Glutamatergic neuron (in vitro differentiated cells): Measurements from ENCODE around the gene ADAMTSL1. TPM values are rescaled to one million over a fixed set of nuclear protein-coding genes. Genes with fewer than 3 reads are reported as not detected.

Source experiments
- DNase-seq: peaks from one replicate; pipeline ENCODE4 v3.0.0; 2022
- H3K27ac Mint-ChIP-seq: one replicate; pipeline ENCODE4 v1.8.0; 2020; ENCODE audit warnings: mild to moderate bottlenecking, mixed read lengths, inconsistent platforms; ENCODE audit not compliant: unreplicated experiment
- H3K27me3 Mint-ChIP-seq: one replicate; pipeline ENCODE4 v1.8.0; 2020; ENCODE audit warnings: mild to moderate bottlenecking, moderate library complexity, mixed read lengths, inconsistent platforms; ENCODE audit not compliant: unreplicated experiment
- H3K36me3 Mint-ChIP-seq: one replicate; pipeline ENCODE4 v1.8.0; 2020; ENCODE audit warnings: mild to moderate bottlenecking, mixed read lengths, inconsistent platforms; ENCODE audit not compliant: unreplicated experiment
- H3K4me1 Mint-ChIP-seq: one replicate; pipeline ENCODE4 v1.8.0; 2020; ENCODE audit warnings: mild to moderate bottlenecking, low read depth, mixed read lengths, inconsistent platforms; ENCODE audit not compliant: unreplicated experiment
- H3K4me3 Mint-ChIP-seq: one replicate; pipeline ENCODE4 v1.8.0; 2020; ENCODE audit warnings: mild to moderate bottlenecking, mixed read lengths, inconsistent platforms; ENCODE audit not compliant: unreplicated experiment
- H3K9me3 Mint-ChIP-seq: one replicate; pipeline ENCODE4 v1.8.0; 2020; ENCODE audit warnings: mild to moderate bottlenecking, moderate library complexity, mixed read lengths, inconsistent platforms; ENCODE audit not compliant: unreplicated experiment
- total RNA-seq: library from RNA; stranded (reverse); fragmentation: NEBNext Ultra II Directional; extraction: Animal tissue kit (Norgen Biotek cat#: 25700); gene quantifications from one replicate; pipeline ENCODE4 v1.2.1, GENCODE V29; 2021; ENCODE audit not compliant: unreplicated experiment
- TF ChIP-seq, protein P1 (sequence below): fragments of 200-600 bp; sonication (generic); IDR thresholded peaks from one replicate; pipeline ENCODE4 v1.5.0; 2021; ENCODE audit not compliant: partially characterized antibody, unreplicated experiment

The ADAMTSL1 gene
- total RNA-seq, 1 donor from 2014 or later, result 0.91 TPM

DNA sequence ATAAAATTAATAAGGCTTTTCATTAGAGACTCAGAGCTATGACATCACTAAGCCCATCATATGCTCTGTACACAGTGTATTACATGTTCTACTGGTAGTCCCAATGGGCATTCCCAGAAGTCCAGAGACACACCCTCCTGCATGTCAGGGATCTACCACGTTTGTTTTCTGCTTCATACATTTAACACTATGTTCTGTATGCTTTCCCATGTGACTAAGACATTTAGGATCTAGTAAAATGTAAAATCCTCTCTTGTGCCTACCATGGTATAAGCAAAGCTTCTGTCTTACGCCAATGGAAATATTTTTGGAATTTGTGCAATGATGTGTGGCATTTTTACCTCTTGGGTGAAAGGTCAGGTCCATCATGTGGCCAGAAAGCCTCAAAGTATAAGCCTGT lies 192.4 kb downstream of the ADAMTSL1 start:
- Mint-ChIP-seq H3K27ac (no peak overlapping the region), H3K4me3 (no peak overlapping the region), H3K4me1 (no peaks in the 10 kb centered on the region), H3K36me3 (no peaks in the 10 kb centered on the region), H3K9me3 (no peaks in the 10 kb centered on the region), H3K27me3 (no peaks in the 10 kb centered on the region)
- TF ChIP-seq, protein P1, sequence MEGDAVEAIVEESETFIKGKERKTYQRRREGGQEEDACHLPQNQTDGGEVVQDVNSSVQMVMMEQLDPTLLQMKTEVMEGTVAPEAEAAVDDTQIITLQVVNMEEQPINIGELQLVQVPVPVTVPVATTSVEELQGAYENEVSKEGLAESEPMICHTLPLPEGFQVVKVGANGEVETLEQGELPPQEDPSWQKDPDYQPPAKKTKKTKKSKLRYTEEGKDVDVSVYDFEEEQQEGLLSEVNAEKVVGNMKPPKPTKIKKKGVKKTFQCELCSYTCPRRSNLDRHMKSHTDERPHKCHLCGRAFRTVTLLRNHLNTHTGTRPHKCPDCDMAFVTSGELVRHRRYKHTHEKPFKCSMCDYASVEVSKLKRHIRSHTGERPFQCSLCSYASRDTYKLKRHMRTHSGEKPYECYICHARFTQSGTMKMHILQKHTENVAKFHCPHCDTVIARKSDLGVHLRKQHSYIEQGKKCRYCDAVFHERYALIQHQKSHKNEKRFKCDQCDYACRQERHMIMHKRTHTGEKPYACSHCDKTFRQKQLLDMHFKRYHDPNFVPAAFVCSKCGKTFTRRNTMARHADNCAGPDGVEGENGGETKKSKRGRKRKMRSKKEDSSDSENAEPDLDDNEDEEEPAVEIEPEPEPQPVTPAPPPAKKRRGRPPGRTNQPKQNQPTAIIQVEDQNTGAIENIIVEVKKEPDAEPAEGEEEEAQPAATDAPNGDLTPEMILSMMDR, result no peak
- no peak for DNase-seq

- H3K4me3 Mint-ChIP-seq, result no peak overlapping the region
- no peak overlapping the region for H3K27ac Mint-ChIP-seq
- no peaks in the 10 kb centered on the region for H3K4me1 Mint-ChIP-seq
- TF ChIP-seq, protein P1, result no peak
- DNase-seq, result no peak
- no peaks in the 10 kb centered on the region for H3K9me3 Mint-ChIP-seq
- H3K36me3 Mint-ChIP-seq, result no peaks in the 10 kb centered on the region
- no peaks in the 10 kb centered on the region for H3K27me3 Mint-ChIP-seq
Observed at GRCh38 chr9:18666986-18667772, 193.2 kb downstream of the ADAMTSL1 start.

DNA sequence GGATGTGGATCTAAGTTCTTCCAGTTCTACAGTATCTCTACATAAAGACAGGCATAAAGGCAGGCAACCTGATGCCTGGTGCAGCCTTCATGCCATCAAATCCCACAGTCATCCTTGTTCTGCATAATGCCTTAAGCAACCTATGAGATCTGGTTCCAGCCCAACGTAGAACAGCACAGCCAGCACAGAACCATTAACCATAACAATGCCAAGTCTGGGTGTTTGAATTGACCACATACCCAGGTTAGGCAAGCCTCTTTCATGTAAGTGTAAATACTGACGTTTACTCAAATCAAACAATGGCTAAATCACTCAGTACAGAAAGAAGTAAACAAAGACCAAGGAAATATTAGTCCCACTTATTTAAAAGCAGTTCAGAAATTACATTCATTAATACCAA lies 195.0 kb downstream of the ADAMTSL1 start:
- no peak overlapping the region for H3K27ac Mint-ChIP-seq
- DNase-seq, result no peak
- H3K27me3 Mint-ChIP-seq, result no peaks in the 10 kb centered on the region
- TF ChIP-seq, protein P1, result no peak
- H3K9me3 Mint-ChIP-seq, result no peaks in the 10 kb centered on the region
- H3K36me3 Mint-ChIP-seq, result no peaks in the 10 kb centered on the region
- H3K4me1 Mint-ChIP-seq, result no peaks in the 10 kb centered on the region
- no peak overlapping the region for H3K4me3 Mint-ChIP-seq

DNA sequence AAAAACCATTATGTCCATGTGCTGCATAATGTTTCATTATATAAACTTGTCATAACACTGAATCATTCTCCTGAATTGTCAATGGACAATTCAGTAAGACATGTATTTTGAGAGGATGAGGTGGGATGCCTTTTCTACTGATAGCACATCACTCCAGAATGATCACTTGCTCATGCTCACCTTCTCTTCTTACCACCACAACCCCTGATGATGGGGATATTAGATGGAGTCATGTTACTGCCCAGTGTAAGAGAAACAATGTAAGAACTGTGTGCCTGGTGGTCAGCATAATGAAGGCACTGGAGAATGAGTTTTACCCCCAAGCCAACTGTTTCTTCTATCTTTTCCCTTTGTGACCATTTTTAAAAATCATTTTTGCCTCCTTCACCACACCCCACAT lies 198.8 kb downstream of the ADAMTSL1 start:
- TF ChIP-seq, protein P1, result no peak

GRCh38 chr9:18673179-18673578 lies 199.2 kb downstream of the ADAMTSL1 start:
- TF ChIP-seq, protein P1, result no peak
- Mint-ChIP-seq H3K4me3 (no peak overlapping the region), H3K36me3 (no peaks in the 10 kb centered on the region), H3K9me3 (no peaks in the 10 kb centered on the region), H3K27ac (no peak overlapping the region), H3K27me3 (no peaks in the 10 kb centered on the region), H3K4me1 (no peaks in the 10 kb centered on the region)
- no peak for DNase-seq

More for the DNA sequence above, 198.8 kb downstream of the ADAMTSL1 start:
- H3K4me3 Mint-ChIP-seq, result no peak overlapping the region
- H3K27me3 Mint-ChIP-seq, result no peaks in the 10 kb centered on the region
- H3K27ac Mint-ChIP-seq, result no peak overlapping the region
- no peaks in the 10 kb centered on the region for H3K36me3 Mint-ChIP-seq
- H3K4me1 Mint-ChIP-seq, result no peaks in the 10 kb centered on the region
- no peaks in the 10 kb centered on the region for H3K9me3 Mint-ChIP-seq
- no peak for DNase-seq
